Suprapubic skin (tissue), 3 donors: Measurements from ENCODE around the gene OR2H1.

Source experiments
- CTCF ChIP-seq, 2 donors: fragments of 200-600 bp in 1 of 2; fragments of 450-650 bp in 1 of 2; sonication (generic) in 1 of 2; IDR thresholded peaks; one replicate each; pipeline ENCODE4 v1.5.1; 2016 to 2019; ENCODE audit warnings: antibody characterized with exemption in 2 of 2, mild to moderate bottlenecking in 1 of 2, moderate library complexity in 1 of 2
- EP300 ChIP-seq: sonication (generic); formaldehyde crosslinking; IDR thresholded peaks from one replicate; pipeline ENCODE4 v1.6.1; 2017; ENCODE audit warnings: antibody characterized with exemption

GRCh38 chr6:29477923-29478450 lies 21.0 kb downstream of the OR2H1 start:
- TF ChIP-seq EP300 (no peak), CTCF (IDR thresholded peaks at IDR 0.05) (no peak)
